GM23248 (cell line): ENCODE measurements around the gene SUPT7L.

Source experiments
- EZH2 ChIP-seq: fragments of 200-600 bp; sonication (generic); IDR thresholded peaks from 2 replicates; pipeline ENCODE4 v1.6.1; 2018; ENCODE audit warnings: antibody characterized with exemption, mild to moderate bottlenecking; ENCODE audit not compliant: insufficient read depth, poor library complexity, severe bottlenecking
- EZH2phosphoT487 ChIP-seq: fragments of 200-600 bp; sonication (generic); IDR thresholded peaks from 2 replicates; pipeline ENCODE4 v1.6.1; 2018; ENCODE audit warnings: antibody characterized with exemption, moderate library complexity, mild to moderate bottlenecking, low read depth; ENCODE audit not compliant: insufficient read depth

- TF ChIP-seq EZH2 (no peak), EZH2phosphoT487 (no peak)
These were observed 44.2 kb upstream of the SUPT7L start for GRCh38 chr2:27707462-27708256.
